SH-SY5Y (cell line): ENCODE data around the gene MT3.

Source experiments
- GATA2 ChIP-seq: IDR thresholded peaks from 2 replicates; pipeline ENCODE4 v1.6.1; 2011; ENCODE audit warnings: mild to moderate bottlenecking, low read depth, low read length
- GATA3 ChIP-seq: IDR thresholded peaks from 2 replicates; pipeline ENCODE4 v1.6.1; 2011; ENCODE audit warnings: low read depth, mild to moderate bottlenecking, low read length, moderate library complexity

GRCh38 chr16:56559109-56559508 is 30.2 kb upstream of the MT3 start:
- TF ChIP-seq GATA2 (no peak), GATA3 (no peak)
